Cardiac septum (tissue), 1 donor: Measurements from ENCODE around the gene KBTBD3. TPM values are rescaled to one million over a fixed set of nuclear protein-coding genes. Genes with fewer than 3 reads are reported as not detected.
"Not testable (repeated sequence)": the region's sequence is repeated elsewhere in the genome, so short reads cannot be mapped to it uniquely, and the experiment has no call there.

ENCODE experiments used
- DNase-seq: peaks from one replicate; pipeline ENCODE4 v3.0.0-alpha.2; 2020; ENCODE audit warnings: low spot score
- intact Hi-C: fragments of 100-400 bp; cut with DNase I; formaldehyde crosslinking; loops from one replicate; pipeline ENCODE4 v1.14.0; 2022
- total RNA-seq: library from RNA; stranded (reverse); fragmentation: NEBNext Ultra II Directional; extraction: Animal tissue kit (Norgen Biotek cat#: 25700); gene quantifications from one replicate; pipeline ENCODE4 v1.2.1, GENCODE V29; 2021
- donor health status: DM: no; HTN: no; CAD: no.

The KBTBD3 gene
- total RNA-seq, 1 donor from 2014 or later: 7.2 TPM

- DNase-seq: no peak
- intact Hi-C loops: no loop called here
Measured at GRCh38 chr11:106070606-106071005, 6.5 kb downstream of the KBTBD3 start.

DNA sequence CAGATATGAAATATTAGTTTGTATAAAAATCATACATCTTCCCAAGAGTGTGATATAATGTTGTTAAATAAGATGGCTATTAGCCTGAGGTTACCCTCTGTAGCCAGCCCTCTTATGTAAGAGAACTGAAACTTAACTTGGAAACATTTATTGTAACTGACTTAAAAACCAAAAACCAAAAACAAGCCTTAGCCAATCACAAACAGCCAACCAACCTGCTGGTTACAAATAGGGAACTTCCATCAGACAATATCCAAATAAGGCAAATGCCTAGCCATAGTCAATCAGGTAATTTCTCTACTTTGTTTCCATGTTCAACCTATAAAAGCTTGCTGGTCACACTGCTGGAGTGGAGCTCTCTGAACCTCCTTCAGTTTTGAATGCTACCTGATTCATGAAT lies 14.1 kb downstream of the KBTBD3 start:
- no peak for DNase-seq
- intact Hi-C loops: no loop called here

GRCh38 chr11:106061954-106062949 lies 14.9 kb downstream of the KBTBD3 start:
- intact Hi-C loops: no loop called here
- DNase-seq: no peak

DNA sequence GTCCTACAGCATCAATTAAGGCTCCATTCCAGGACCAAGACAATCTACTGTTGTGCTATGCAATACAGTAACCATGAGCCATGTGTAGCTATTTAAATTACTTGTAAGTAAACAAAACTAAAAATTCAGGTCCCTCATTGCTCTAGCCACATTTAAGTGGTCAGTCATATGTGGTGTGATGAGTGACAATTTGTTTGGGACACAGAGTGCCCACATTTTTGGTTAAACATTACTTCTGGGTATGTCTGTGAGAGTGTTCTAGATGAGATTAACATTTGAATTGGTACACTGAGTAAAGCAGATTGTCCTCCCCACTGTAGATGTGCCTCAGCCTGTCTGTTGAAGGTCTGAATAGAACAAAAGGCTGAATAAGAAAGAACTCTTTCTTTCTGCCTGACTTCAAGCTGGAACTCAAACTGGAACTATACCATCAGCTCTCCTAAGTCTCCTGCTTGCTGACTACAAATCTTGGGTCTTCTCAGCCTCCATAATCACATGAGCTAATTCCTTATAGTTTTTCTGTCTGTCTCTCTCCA lies 15.8 kb downstream of the KBTBD3 start:
- DNase-seq: no peak
- intact Hi-C loops: no loop called here

GRCh38 chr11:106059617-106060016 lies 17.5 kb downstream of the KBTBD3 start:
- intact Hi-C loops: no loop called here
- DNase-seq: no peak

DNA sequence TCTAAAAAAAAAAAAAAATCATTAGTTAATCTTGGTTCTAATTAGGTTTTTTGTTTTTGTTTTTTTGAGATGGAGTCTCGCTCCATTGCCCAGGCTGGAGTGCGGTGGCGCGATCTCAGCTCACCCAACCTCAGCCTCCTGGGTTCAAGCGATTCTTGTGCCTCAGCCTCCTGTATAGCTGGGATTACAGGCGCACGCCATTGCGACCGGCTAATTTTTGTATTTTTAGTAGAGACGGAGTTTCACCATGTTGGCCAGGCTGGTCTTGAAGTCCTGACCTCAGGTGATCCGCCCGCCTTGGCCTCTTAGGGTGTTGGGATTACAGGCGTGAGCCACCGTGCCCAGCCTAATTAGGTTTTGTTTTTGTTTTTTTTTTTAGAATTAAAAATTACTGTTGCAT lies 18.8 kb downstream of the KBTBD3 start:
- intact Hi-C loops, DNase-seq: not testable (repeated sequence)

DNA sequence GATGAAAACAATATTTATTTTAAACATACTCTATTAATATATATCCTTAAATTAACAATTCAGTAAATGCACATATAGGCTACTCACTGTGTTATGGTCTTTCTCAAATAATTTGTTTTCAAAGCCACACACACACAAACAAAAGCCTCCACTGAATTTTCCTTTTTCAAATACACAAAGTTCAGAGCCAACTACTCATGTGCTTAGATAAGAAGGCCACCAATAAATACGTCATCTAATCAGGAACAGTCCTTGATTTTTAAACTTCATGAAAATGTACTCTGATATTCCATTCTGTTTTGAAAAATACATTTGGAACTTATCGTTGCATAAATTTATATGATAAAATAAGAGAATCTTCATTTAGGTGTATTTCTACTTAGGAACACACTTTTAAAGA lies 26.0 kb downstream of the KBTBD3 start:
- intact Hi-C loops: no loop called here
- DNase-seq: no peak

GRCh38 chr11:106049727-106050476 lies 27.2 kb downstream of the KBTBD3 start:
- no peak for DNase-seq
- intact Hi-C loops: no loop called here

DNA sequence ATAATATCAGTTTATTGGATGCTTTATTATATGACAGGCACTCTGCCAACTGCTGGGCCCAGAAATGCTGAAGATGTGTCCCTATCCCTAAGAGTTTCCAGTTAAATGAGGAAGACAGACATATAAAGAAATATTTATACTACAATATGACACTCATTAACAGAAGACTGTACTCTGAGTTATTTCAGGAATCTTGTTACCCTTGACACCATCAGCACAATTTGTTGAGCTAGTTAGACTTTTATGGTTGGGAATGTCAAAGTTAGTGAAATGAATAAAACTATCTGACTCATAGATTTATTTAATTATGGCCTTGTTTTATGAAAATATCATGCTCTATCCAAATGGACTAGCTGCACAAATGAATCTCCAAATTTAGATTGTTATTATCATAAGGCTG lies 29.5 kb downstream of the KBTBD3 start:
- intact Hi-C loops: no loop called here
- DNase-seq: no peak

DNA sequence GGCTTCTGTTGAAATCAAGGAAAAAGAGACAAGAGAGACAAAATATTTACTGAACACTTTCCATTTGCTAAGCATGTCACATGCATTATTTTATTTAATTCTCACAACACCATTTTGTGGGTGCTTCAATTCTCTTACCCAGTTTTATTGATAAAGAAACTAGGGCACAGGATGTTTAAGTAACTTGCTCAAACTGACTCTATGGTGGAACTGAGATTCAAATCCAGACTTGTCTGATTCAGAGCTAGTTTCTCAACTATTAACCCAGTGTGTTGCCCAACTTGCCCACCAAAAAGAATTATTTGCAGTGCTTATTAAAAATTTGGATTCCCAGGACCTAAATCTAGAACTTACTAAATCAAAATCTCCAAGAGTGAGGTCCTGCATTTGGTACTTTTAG lies 33.6 kb downstream of the KBTBD3 start:
- intact Hi-C loops: no loop called here
- no peak for DNase-seq

DNA sequence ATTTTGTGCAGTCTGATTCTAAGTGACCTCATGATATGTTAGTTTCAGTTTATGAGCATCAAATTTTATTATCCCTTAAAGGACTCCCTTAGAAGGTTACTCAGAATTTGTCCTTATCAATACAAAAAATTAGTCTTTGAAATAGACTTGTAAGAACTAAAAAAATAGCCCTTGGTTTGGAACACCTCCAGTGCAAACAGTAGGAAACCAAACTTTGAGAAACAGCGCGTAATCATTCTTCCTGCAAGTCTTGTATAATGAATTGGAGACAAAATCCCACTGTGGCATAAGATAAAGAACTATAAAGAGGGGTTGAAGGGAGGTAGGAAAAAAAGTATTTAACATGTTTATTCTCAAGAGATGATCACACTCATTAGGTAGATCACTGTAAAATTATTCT lies 44.3 kb downstream of the KBTBD3 start:
- no peak for DNase-seq
- intact Hi-C loops: no loop called here

DNA sequence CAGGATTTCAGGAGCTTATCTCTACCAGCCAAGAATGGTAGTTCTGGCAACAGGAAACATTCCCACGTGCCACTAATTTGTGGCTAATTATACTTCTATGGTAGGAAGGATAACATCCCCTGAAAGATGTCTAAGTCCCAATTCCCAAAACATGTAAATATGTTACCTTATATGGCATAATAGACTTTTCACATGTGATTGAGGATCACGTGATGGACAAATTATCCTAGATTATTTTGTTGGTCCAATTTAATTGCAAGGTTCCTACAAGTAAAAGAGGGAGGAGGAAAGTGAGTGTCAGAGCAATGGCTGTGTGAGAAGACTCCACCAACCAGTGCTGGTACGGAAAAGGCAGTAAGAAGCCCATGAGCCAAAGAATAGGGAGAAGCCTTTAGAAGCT lies 45.2 kb downstream of the KBTBD3 start:
- intact Hi-C loops: no loop called here
- no peak for DNase-seq

DNA sequence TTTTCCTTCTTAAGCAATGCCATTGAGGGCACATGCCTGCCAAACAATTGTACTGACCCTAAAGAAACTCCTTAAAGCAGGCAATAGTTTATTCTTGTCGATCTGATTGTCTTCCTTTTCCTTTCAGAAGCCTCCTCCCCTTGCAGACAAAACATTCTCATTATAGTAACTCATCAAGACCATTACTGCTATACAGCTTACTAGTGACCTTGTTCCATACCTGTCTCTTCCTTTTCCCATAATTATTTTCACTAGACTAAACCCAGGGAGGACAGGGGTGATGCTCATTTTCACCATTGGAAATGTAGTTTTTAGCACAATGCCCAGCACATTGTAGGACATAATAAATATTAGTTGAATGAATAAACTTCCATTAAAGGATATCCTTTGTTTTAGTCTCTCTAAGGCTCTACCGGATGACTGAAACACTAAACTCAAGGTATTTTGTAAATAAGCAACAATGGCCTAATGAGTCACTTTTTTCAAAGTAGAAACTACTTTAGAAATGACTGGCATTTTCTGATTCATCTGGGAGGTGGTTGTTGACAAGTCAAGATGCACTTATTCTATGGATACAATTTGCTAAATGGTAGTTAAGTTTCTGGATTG lies 45.8 kb downstream of the KBTBD3 start:
- intact Hi-C loops: no loop called here
- DNase-seq: no peak

- intact Hi-C loops: no loop called here
- no peak for DNase-seq
Measured at GRCh38 chr11:106030609-106031008, 46.5 kb downstream of the KBTBD3 start.

GRCh38 chr11:106022795-106023275 lies 54.3 kb downstream of the KBTBD3 start:
- DNase-seq: no peak
- intact Hi-C loops: loop anchor here (2.0 kb wide), 1 partner anchor 54 kb away; the partner anchor contains the start of genes AASDHPPT and KBTBD3

- peak; percentile 99 for DNase-seq
- intact Hi-C loops: loop anchor here (2.0 kb wide), 1 partner anchor 55 kb away; the partner anchor contains the start of genes AASDHPPT and KBTBD3
Measured at GRCh38 chr11:106021967-106022794, 55.0 kb downstream of the KBTBD3 start, which contains the start of gene MSANTD4. TSS of gene MSANTD4 (minus strand) at chr11:106022240. CDS start at chr11:106010917, 11,323 bp downstream.

DNA sequence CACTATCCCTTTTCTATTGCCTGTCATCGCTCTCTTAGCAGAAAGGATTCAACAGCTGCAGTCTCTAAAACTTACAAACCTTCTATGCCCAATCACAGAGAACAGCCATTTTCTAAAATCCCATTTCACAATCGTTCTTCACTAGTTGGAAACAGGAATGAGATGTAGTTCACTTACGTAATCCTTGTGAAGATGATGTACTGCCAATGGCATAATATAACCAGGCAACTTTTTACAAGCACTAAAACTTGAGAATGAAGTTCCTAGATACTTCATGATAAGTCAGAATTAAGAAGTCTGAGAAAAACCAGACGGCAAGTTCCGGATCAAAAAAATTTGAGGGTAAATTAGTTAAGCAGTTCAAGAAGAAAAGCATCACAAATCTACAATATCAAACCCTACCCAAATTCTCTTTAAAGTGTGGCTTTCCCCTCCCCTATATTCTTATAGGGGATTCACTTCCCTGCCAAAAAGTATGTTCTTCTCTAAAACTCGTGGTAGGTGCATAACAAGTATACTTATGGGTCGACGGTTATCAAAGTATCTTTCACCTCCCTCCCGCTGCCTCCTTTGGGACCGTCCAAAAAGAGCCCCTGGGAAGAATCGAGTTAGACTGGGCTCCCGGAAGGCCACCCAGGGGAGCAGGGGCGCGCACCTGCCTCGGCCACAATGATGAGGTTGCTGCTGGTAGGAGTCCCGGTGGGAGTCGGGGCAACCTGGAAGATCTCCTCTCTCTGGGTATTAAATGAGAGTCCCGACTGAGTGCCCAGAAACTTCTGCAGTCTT lies 55.8 kb downstream of the KBTBD3 start:
- intact Hi-C loops: no loop called here
- DNase-seq: no peak

- intact Hi-C loops: no loop called here
- DNase-seq: no peak
Measured at GRCh38 chr11:106017093-106017492, 60.1 kb downstream of the KBTBD3 start.
